HG03095 (cell line): ENCODE results near the gene RNF141.

Source experiments
- ATAC-seq: cut with Tn5 transposase; IDR thresholded peaks from one replicate; pipeline ENCODE4 v1.9.1; 2021; ENCODE audit warnings: moderate library complexity; ENCODE audit not compliant: unreplicated experiment

RNF141 gene

GRCh38 chr11:10499874-10500601 lies 40.9 kb downstream of the RNF141 start:
- no peak for ATAC-seq

GRCh38 chr11:10499452-10499851 lies 41.5 kb downstream of the RNF141 start:
- ATAC-seq, result no peak

GRCh38 chr11:10498426-10499250 lies 42.3 kb downstream of the RNF141 start:
- ATAC-seq, result no peak

DNA sequence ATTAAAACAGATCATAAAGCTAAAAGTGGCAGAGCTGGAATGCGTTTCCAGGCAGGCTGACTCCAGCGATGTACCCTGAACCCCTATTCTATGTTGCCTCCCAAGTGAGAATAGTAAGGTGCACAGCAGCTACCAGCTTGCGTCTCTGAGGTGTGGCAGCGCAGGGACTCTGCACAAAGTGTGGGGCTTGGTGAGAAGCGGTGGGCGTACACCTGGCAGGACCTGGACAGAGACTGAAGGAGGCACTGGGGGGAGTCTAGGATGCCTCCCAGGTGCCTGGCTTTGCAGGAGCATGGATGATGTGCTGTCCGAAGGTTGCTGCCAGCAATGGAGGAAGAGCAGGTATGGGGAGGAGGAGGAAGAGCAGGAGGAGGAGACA lies 43.0 kb downstream of the RNF141 start:
- ATAC-seq, result no peak

DNA sequence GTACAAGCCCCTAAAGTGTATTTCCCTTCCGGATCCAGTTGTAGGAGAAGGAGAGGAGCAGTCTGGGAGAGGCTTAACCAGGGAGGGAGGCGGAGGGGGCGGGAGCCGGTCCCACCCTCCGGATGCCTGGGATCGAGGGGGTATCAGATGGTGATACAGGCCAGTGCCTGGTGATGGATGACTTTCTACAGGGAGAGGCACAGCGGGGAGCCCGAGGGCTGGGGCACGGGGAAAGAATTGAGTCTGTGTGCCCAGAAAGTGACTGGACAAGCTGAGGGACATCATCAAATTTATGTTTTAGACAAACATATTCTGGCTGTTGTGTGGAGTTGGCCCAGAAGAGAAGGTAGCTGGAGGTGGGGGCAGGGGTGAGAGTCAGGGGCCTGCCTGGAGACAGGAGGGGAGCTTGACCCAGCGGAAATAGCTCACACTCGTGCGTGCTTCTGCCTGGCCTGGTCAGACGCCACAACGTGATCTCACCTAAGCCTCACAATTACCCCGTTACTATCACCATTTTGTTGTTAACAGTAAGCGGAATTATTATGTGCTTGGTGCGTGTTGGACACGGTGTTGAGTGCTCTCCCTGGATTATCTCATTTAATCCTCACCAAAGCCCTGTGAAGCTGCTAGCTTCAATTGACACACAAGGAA lies 43.5 kb downstream of the RNF141 start:
- ATAC-seq, result no peak

DNA sequence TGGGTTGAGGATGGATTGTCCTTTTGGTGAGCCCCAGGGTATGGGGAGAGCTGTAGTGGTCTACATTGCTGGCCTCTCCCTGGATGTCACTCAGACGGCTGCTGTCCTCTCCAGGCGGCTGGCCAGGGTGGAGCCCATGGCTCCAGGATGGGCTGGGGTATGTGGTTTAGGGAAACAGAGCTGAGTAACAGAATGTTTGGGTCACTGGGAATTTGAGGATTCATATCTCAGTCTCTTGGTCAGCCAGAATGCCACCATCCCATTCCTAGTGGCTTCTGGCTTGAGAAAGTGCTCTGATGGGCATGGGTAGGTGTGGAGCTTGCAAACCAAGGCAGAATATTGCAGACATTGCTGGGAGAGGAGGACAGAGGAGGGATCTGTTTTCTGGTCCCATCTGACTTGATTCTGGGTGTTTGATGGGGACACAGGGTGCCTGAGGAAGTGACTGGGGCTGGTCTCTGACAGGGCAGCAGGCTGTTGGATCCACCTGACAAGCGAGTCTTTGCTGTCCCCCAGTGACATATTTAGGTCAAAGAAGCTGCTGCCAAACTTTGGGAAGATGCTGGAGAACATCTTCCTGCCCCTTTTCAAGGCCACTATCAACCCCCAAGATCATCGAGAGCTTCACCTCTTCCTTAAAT lies 44.6 kb downstream of the RNF141 start:
- no peak for ATAC-seq

- ATAC-seq, result no peak
Observed at GRCh38 chr11:10495464-10495786, 45.6 kb downstream of the RNF141 start.

DNA sequence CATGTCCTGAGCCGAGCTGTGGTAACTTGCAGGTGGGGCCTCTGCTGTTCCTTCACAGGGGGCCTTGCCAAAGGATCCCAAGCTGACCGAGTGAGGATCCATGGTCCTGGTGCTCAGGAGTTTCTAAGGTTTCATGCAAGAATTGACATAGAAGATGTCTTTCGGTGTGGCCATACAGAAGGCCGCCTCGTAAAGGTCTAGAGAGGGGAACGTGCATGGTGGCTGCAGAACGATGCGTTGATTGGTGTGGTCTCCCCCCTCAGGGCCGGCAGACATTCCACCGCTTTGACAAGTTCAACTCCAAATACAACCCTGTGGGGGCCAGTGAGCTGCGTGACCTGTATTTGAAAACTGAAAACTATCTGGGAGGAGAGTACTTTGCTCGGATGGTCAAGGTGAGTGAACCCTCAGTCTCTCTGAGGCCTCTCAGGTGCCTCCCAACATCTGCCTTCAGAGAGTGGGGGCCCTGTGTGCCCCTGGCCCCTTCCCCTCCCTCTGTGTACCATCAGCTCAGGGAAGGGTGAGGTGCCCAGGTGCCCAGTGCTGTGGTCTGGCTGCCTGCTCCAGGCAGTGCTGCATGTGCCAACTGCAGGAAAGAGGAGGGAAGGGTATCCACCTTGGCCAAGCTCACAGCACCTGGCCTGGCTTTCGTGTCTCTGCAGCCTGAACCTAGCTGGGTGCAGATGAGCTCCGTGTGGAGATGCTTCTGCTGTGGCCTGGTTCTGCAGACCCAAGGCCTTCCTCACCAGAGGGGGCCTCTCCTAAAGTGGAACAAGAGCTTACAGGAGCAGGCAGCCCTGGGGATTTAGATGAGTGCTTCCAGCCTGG lies 46.1 kb downstream of the RNF141 start:
- ATAC-seq, result no peak

- ATAC-seq, result no peak
Observed at GRCh38 chr11:10493041-10493663, 47.8 kb downstream of the RNF141 start.

DNA sequence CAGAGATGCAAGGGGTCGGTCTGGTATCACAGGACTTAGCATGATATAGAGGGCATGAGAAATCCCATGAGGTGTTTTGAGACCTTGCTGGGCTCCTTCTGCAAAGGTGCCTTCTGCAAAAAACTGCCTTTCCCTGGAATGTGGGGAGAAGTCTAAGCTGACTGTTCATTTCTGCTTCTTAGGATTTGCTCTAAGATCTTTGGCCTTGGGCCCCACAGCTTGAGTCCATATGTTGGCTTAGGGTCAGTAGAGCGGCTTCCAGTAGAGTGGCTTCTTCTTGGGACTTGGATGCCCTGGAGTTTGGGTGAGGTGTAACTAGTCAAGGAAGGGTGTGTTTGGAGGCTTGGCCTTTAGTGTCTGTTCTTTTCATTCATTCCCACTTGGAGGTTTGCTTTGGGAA lies 48.9 kb downstream of the RNF141 start:
- ATAC-seq, result no peak

- ATAC-seq, result no peak
Observed at GRCh38 chr11:10490398-10491241, 50.4 kb downstream of the RNF141 start.

GRCh38 chr11:10490032-10490397 lies 51.0 kb downstream of the RNF141 start:
- no peak for ATAC-seq

GRCh38 chr11:10488934-10489691 lies 51.9 kb downstream of the RNF141 start:
- ATAC-seq, result no peak

- ATAC-seq, result no peak
Observed at GRCh38 chr11:10488121-10488933, 52.7 kb downstream of the RNF141 start.

DNA sequence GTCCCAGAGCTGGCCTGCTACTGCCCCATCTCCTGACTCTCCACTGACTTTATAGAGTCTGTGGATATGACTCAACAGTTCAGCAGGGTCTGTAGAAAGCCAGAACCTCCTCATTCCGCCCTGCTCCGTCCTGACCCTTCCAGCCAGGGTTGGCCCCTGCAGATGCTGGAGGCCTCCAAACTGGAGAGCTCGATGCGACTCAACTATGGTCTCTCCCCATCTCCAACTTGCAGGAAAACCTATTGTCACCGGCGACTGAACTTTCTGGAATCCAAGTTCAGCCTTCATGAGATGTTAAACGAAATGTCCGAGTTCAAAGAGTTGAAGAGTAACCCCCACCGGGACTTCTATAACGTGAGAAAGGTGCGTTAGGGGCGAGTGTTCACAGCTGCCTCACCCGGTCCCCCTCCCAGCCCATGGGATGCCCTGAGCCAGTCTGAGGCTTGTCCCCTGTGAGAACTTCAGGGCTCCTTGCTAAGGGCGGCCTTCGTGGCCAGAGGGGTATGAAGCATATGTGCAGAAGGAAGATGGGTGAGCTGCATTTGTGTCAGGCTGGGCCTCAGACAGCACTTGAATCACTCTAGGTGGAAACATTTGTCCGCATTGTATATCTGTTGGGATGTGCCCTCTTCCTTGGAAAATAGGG lies 53.9 kb downstream of the RNF141 start:
- no peak for ATAC-seq

DNA sequence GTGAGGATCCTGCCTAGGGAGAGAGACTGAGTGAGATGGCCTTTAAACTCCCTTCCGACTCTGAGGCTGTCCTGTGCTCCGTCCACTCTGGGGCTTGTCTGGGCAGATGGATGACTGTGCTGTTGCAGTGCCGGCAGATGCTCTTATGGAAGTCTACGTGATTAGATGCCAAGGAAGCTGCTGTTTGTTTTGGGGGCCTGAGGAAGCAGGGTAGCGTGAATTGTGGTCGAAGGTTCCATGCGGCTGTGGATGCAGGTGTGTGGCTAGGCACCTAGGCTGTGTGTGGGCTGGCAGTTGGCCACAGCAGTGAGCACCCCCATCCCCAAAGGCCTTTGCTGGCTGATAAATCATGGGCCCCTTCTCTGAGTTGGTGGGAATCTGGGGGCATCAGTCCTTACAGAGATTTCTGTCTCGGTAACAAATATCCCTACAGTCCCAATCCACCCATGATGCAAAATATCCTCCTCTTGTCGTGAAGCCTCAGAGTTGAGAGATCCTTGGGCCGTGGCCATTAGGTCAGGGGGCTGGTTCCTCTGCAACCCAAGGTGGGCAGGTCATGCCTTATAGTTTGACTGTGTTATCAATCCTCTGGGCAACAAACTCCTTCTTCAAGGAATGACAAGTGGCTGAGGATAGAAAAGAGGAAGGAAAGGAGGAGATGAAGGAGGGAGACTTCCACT lies 54.7 kb downstream of the RNF141 start:
- ATAC-seq, result no peak

- no peak for ATAC-seq
Observed at GRCh38 chr11:10485646-10486045, 55.3 kb downstream of the RNF141 start.
